SK-N-MC (cell line): ENCODE measurements around the gene YPEL3.

Experiments
- DNase-seq: peaks from one replicate; pipeline ENCODE4 v3.0.0-alpha.2; 2011; ENCODE audit warnings: low read depth, low spot score
- H3K27ac ChIP-seq: fragments of 200-600 bp; sonication (generic); 2 replicates; pipeline ENCODE4 v1.5.1; 2016; ENCODE audit warnings: mixed run types
- H3K36me3 ChIP-seq: fragments of 200-600 bp; sonication (generic); 2 replicates; pipeline ENCODE4 v1.6.1; 2017; ENCODE audit warnings: antibody characterized with exemption, low read length, mixed read lengths; ENCODE audit not compliant: insufficient read depth
- H3K4me3 ChIP-seq: fragments of 200-600 bp; sonication (generic); 2 replicates; pipeline ENCODE4 v1.5.1; 2016
- H3K9ac ChIP-seq: fragments of 200-600 bp; sonication (generic); 2 replicates; pipeline ENCODE4 v1.8.0; 2017; ENCODE audit warnings: mixed run types, mixed read lengths; ENCODE audit not compliant: insufficient read length
- H3K9me3 ChIP-seq: fragments of 200-600 bp; sonication (generic); 2 replicates; pipeline ENCODE4 v1.6.1; 2017; ENCODE audit warnings: low read depth, mild to moderate bottlenecking, antibody characterized with exemption, low read length, moderate library complexity, mixed read lengths
- EZH2 ChIP-seq: fragments of 200-600 bp; sonication (generic); IDR thresholded peaks from one replicate; pipeline ENCODE4 v1.6.1; 2017; ENCODE audit warnings: antibody characterized with exemption
- FOXP2 ChIP-seq: optimal IDR thresholded peaks from 2 replicates; pipeline ENCODE3; 2011; ENCODE audit warnings: mild to moderate bottlenecking, moderate library complexity; ENCODE audit not compliant: insufficient read depth; ENCODE audit errors: extremely low read length, control extremely low read depth
- POLR2AphosphoS5 ChIP-seq: IDR thresholded peaks from 2 replicates; pipeline ENCODE4 v1.6.1; 2012; ENCODE audit warnings: mild to moderate bottlenecking, low read depth, low read length, borderline replicate concordance

Gene YPEL3, protein sequence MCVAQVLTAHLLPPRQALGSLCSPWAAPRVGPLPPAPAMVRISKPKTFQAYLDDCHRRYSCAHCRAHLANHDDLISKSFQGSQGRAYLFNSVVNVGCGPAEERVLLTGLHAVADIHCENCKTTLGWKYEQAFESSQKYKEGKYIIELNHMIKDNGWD

GRCh38 chr16:30096105-30096861 lies at the start of gene YPEL3:
YPEL3 (minus strand) TSS chr16:30096213; CDS start chr16:30095482, 731 bp downstream.
- H3K36me3 ChIP-seq: no peaks in the 10 kb centered on the region
- no peak for DNase-seq
- TF ChIP-seq FOXP2 (peak; percentile 97), EZH2 (no peak)
- no peak within 1 kb of the TSS; the same call in 1 of the 2 replicates for H3K4me3 ChIP-seq
- H3K9ac ChIP-seq: no peak within 1 kb of the TSS
- peak within 1 kb of the TSS; percentile 59; the same call in 1 of the 2 replicates for H3K27ac ChIP-seq
- H3K9me3 ChIP-seq: no peaks in the 10 kb centered on the region; the same call in 1 of the 2 replicates

GRCh38 chr16:30145657-30146056 lies 49.6 kb upstream of the YPEL3 start:
- H3K9ac ChIP-seq: no peak overlapping the region
- no peak overlapping the region for H3K27ac ChIP-seq
- H3K4me3 ChIP-seq: no peak overlapping the region
- no peak for TF ChIP-seq POLR2AphosphoS5
- TF ChIP-seq FOXP2: no peak
- no peak for TF ChIP-seq EZH2
- no peak for DNase-seq
- no peaks in the 10 kb centered on the region for H3K9me3 ChIP-seq
- H3K36me3 ChIP-seq: no peaks in the 10 kb centered on the region

DNA sequence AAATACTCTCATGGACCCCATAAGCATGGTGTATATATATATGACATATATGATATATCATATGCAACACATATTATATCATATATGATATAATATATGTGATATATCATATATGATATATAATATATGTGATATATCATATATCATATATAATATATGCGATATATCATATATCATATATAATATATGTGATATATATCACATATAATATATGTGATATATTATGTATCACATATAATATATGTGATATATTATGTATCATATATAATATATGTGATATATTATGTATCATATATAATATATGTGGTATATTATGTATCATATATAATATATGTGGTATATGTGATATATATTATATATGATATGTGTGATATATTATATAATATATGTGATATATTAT lies 48.9 kb upstream of the YPEL3 start:
- TF ChIP-seq POLR2AphosphoS5 (no peak), FOXP2 (no peak), EZH2 (no peak)
- Histone ChIP-seq H3K9ac (no peak overlapping the region), H3K9me3 (no peaks in the 10 kb centered on the region)

GRCh38 chr16:30144017-30144416 lies 48.0 kb upstream of the YPEL3 start:
- Histone ChIP-seq H3K4me3 (no peak overlapping the region), H3K27ac (no peak overlapping the region), H3K36me3 (no peaks in the 10 kb centered on the region), H3K9ac (no peak overlapping the region), H3K9me3 (no peaks in the 10 kb centered on the region)
- DNase-seq: no peak
- TF ChIP-seq EZH2 (no peak), FOXP2 (no peak), POLR2AphosphoS5 (no peak)

More for the DNA sequence above, 48.9 kb upstream of the YPEL3 start:
- Histone ChIP-seq H3K4me3 (no peak overlapping the region), H3K36me3 (no peaks in the 10 kb centered on the region), H3K27ac (no peak overlapping the region)
- DNase-seq: no peak

DNA sequence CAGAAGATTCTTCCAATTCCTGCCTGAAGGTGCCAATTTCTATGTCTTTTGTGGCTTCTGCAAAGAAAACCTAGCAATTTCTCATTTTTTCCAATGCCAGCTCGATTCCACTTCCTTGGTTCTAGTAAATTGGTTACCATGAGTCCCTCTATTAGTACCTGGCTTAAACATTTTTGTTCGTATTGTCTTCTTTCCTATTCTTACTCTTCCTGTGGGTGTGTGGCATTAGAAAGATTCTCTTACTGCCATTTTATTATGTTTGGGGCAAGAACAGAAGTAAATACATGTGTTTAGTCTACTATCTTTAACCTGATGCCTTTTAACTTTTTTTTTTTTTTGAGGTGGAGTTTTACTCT lies 47.3 kb upstream of the YPEL3 start:
- no peak overlapping the region for H3K27ac ChIP-seq
- no peak for TF ChIP-seq FOXP2
- no peak for TF ChIP-seq POLR2AphosphoS5
- no peak for TF ChIP-seq EZH2
- no peaks in the 10 kb centered on the region for H3K36me3 ChIP-seq
- H3K9ac ChIP-seq: no peak overlapping the region
- no peak for DNase-seq
- no peaks in the 10 kb centered on the region for H3K9me3 ChIP-seq
- H3K4me3 ChIP-seq: no peak overlapping the region

- Histone ChIP-seq H3K9me3 (no peaks in the 10 kb centered on the region), H3K9ac (no peak overlapping the region), H3K4me3 (no peak overlapping the region), H3K36me3 (no peaks in the 10 kb centered on the region), H3K27ac (no peak overlapping the region)
- TF ChIP-seq POLR2AphosphoS5: no peak
- no peak for TF ChIP-seq FOXP2
- TF ChIP-seq EZH2: no peak
- DNase-seq: no peak
Measured at GRCh38 chr16:30142672-30143346, 46.8 kb upstream of the YPEL3 start.

GRCh38 chr16:30141750-30142149 lies 45.7 kb upstream of the YPEL3 start:
- no peaks in the 10 kb centered on the region for H3K36me3 ChIP-seq
- TF ChIP-seq FOXP2 (no peak), EZH2 (no peak), POLR2AphosphoS5 (no peak)
- H3K9ac ChIP-seq: no peak overlapping the region
- no peak overlapping the region for H3K4me3 ChIP-seq
- H3K27ac ChIP-seq: no peak overlapping the region
- no peaks in the 10 kb centered on the region for H3K9me3 ChIP-seq
- DNase-seq: no peak
